Activated CD4-positive, alpha-beta T cell treated with anti-CD3 and anti-CD28 coated beads, Interleukin-2, amount 50 U/mL, for 16 hours (primary cell): Measurements from ENCODE around the gene FSHB.

ENCODE experiments used
- DNase-seq: peaks from one replicate; pipeline ENCODE4 v3.0.0-alpha.2; 2020

FSHB gene

DNA sequence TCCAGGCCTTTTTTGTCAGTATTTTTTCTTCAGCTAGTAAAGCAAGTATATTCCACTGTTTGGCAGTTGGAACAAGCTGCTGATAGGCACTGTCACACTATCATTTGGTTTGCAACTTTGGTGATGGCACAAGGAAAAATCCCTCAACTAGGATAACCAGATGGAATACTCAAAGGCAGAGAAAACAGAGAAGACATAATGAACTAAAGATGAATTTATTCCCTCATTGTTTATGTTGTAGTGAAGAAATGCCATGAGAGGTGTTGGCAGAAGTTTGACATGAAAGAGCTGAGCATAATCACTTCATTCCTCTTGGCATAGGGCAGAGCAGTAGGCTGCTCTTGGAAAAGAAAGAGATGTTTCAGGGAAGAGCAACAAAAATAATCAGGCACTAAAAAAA lies 39.9 kb downstream of the FSHB start:
- no peak for DNase-seq

GRCh38 chr11:30277176-30277575 lies 46.4 kb downstream of the FSHB start:
- no peak for DNase-seq

DNA sequence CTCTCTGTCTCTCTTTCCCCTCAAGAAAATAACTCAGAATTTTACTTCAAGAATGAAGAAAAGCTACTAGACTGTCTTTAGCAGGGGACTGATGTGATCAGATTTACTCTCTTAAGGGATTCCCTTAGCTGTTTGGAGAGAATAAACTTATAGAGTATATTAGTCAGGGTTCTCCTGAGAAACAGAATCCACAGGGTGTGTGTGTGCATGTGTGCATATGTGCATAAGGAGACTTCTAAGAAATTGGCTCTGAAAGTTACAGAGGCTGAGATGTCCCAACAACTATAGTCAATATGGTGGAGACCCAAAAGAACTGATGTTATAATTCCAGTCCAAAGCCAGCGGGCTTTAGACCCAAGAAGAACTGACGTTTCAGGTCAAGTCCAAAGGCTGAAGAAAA lies 49.0 kb downstream of the FSHB start:
- no peak for DNase-seq

- no peak for DNase-seq
Observed at GRCh38 chr11:30281476-30282288, 50.9 kb downstream of the FSHB start.

GRCh38 chr11:30282289-30282631 lies 51.4 kb downstream of the FSHB start:
- DNase-seq, result peak; percentile 43
